Pulmonary artery endothelial cell (primary cell): ENCODE data around the gene PNO1. TPM values are rescaled to one million over a fixed set of nuclear protein-coding genes. Genes with fewer than 3 reads are reported as not detected.

Experiments
- DNase-seq: peaks from one replicate; pipeline ENCODE4 v3.0.0-alpha.2; 2011; ENCODE audit warnings: low read depth, low spot score
- total RNA-seq: library from RNA; depleted of rRNA; stranded (reverse); fragments of >200 nt; gene quantifications from 2 replicates; pipeline ENCODE4 v1.2.3, GENCODE V29; 2014

PNO1 gene
- total RNA-seq, 1 donor from 2014 or later = 23.1 TPM

DNA sequence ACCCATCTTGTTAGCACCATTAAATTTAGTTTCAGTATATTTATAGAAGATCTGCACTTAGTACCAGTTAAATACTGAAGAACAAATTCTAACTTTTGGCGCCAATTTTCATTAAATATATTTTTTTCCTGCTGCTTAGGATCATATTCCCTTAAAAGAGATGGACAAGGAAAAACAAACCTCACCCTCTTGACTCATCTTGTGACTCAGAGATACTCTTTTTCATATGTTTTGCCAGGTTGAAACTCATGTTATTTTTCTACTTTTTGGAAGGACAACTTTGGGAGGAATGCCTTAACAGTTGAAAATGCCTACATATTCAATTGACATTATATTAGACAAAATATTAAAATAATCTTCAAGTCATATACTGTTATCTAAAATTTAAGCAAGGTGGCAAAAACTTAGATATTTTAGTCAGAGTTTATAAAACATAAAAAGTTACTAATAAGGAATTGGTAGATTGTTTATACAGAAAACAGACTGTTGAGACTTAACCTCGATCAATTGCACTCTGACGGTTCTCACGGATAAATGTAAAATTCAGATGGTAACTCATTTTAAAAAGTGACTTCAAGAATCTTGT, 36.2 kb downstream of the PNO1 start:
- DNase-seq = no peak

DNA sequence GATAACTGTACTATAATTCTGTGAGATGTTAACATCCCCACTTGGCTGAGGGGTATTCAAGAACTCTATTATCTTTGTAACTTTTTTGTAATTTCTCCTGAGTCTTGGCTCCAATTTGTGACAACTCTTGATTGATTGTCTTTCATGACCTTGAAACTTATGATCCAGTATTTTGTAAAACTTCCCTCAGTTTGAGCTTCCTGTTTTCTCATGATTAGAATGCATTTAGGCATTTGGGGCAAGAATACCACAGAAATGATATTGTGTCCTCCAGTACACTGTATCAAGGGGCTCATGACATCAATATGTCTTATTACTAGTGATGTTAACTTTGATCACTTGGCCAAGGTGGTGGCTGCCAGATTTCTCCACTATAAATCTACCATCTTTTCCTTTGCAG, 37.4 kb downstream of the PNO1 start:
- no peak for DNase-seq

- DNase-seq = no peak
These were observed 38.5 kb downstream of the PNO1 start for GRCh38 chr2:68196120-68196716.

DNA sequence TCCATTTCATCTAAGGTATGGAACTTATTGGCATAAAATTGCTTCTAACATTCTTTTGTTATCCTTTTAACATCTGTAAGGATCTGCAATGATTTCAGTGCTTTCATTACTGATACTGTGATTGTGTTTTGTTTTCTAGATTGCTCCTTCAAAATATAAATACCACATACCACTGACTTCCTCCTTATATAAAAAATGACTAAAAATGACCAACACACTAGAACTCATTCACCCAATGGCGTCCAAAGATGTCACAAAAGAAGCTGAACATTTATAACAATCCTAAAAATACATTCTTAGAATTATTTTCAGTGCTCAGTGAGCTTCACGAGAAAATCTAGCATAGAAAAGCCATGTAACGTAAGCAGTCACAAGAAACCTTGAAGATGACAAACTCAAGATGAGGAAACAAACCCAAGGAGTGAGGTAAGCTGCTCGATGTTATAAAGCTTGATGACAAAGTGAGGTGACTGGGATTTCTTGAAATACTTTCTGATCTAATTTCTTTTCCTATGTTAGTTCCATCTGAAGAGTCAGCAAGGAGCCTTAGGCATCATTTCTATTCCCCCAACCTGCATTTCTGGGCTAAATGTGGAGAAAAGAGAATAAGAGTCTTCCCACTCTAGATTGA, 42.6 kb downstream of the PNO1 start:
- DNase-seq = no peak

- no peak for DNase-seq
These were observed 45.9 kb downstream of the PNO1 start for GRCh38 chr2:68203587-68203986.

GRCh38 chr2:68206793-68207192, 49.1 kb downstream of the PNO1 start:
- DNase-seq = no peak

GRCh38 chr2:68214381-68214780, 56.7 kb downstream of the PNO1 start:
- no peak for DNase-seq

DNA sequence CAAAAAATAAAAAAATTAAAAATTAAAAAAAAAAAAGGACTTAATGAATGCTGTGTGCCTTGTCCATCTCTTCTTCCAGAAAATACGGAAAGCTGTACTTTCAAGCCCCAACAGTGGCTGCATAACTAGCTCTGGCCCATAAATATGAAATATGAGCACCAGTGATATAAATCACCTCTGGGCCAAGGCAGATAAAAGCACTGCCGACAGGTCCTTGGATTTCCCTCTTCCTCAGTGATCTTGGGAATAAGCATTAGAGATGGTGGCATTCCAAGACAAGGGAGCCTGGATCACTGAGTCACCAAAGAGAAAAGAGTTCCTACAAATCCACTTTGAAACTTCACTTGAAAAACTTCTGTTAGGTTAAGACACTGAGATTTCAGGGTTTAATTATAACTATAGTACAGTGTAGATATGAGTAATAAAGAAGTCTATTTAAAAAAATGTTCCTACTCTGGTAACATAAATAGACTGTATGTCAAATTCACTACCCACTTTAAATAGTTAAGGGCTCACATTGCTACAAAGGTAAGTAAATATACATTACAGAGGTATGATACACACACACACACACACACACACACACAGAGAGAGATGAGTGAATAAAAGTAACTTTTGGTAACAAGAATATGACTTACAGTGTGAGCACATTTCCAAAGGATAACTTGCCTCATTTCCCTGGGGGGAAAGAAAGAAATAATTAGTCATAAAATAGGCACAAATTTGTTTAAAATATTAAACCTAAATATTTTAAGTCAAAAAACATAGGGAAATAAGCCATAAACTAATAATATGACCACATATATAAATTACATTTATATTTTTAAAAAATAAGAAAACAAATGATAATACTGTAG, 59.0 kb downstream of the PNO1 start:
- DNase-seq = no peak

DNA sequence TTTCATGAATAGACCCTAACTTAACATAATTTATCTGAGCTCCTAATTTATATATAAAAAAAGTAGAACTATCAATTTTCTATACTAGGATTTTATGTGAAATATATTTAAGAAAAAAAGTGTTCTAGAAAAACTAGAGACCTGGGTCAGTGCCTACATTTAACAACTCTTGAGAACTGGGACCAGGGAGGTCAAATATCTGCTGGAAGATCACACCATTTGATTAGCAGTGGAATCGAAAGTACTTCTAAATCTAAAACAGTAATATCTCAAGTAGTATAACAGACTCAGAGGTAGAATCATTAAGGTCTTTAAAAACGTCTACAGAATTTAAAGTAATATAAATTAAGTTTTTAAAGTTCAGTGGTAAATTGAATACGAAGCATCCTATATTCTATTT, 60.0 kb downstream of the PNO1 start:
- DNase-seq = no peak

GRCh38 chr2:68218343-68218901, 60.7 kb downstream of the PNO1 start:
- no peak for DNase-seq

DNA sequence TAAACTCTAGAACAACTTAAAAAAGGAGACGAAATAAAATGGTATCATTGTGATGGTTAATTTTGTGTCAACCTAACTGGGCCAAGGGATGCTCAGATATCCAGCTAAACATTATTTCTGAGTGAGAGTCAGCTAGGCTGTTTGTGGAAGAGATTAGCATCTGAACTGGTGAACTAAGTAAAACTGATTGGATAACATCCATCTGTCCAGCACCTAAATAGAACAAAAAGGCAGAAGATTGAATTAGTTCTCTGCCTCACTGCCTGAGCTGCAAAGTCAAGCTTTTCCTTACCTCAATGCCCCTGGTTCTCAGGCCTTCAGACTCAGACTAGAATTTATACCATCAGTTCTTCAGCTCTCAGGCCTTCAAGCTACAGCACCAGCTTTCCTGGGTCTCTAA, 64.6 kb downstream of the PNO1 start:
- no peak for DNase-seq

DNA sequence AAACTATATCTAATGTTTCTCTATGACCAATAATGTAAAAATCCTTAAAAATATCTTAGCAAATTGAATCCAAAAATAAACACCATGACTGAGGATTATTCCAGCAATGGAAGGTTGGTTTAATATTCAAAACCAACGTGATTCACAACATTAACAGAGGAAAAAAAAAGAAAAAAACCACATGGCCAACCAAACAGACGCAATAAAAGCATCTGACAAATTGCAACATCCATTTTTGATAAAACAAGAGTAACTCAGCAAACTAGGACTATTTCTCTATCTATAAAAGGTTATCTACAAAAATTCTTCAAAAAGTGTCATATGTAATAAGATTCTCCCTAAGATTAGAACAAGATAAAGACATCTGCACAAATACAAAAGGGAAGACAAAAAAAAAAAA, 65.7 kb downstream of the PNO1 start:
- DNase-seq = no peak

DNA sequence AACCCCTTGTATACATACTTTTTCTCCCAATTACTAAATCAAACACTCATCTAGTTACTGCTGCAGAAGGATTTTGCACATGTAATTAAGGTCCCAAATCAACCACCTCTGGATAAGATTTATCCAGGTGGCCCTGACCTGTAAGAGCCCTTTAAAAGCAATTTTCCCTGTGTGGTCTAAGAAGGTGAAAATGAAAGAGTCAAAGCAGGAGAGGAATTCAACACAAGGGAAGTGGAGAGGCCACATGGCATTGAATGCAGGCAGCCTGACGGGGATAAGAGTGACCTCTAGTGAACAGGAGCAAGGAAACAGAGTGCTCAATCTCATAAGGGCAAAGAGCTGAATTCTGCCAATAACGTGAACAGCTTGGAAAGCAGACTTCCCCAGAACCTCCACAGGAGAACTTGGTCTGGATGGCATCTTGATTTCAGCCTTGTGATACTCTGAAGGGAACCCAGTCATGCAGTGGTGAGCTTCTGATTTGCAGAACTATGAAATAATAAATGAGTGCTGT, 67.5 kb downstream of the PNO1 start:
- DNase-seq = no peak

Other genes with a start within 250 kb of the PNO1 start
- 16.1 and 19.8 TPM in 2 replicates for gene C1D, start 94.9 kb upstream of the PNO1 start, total RNA-seq
- 24.7 and 25.3 TPM in 2 replicates for gene PPP3R1, start 94.6 kb downstream of the PNO1 start, total RNA-seq
- gene CNRIP1, start 162.1 kb downstream of the PNO1 start, total RNA-seq = 40.0 and 48.6 TPM in 2 replicates
- 0.07 and 0.11 TPM in 2 replicates for gene PLEK, start 207.4 kb downstream of the PNO1 start, total RNA-seq